Measurements from ENCODE around the gene DEPDC1. TPM values are rescaled to one million over a fixed set of nuclear protein-coding genes. Genes with fewer than 3 reads are reported as not detected.

DEPDC1 gene
- polyA plus RNA-seq, 2 of the 4 experiments (the other 2 are of a cell fraction), result 18.2 to 33.6 TPM

- WGBS (ENCODE audit: missing lambda C conversion rate), result 88% methylated on average over 2 of the region's 2 CpGs
- H3K4me1 ChIP-seq, result no peaks in the 10 kb centered on the region
- CTCF ChIA-PET, result no interaction called here
- H3K4me3 ChIP-seq, result no peak overlapping the region
- FAIRE-seq, result no peak
- no peak for DNase-seq (ENCODE audit: low read depth in 1 of 2, low spot score in 1 of 2)
- H3K9me3 ChIP-seq, result no peaks in the 10 kb centered on the region
- TF ChIP-seq CHD4 (IDR thresholded peaks at IDR 0.05; ENCODE audit: borderline replicate concordance), result no peak
- no peak for TF ChIP-seq ELK1 (IDR thresholded peaks at IDR 0.05; ENCODE audit: low read depth, low read length)
- no peak for TF ChIP-seq JUNB (IDR thresholded peaks at IDR 0.05)
- TF ChIP-seq HOXA7 (CRISPR knock-in tag; IDR thresholded peaks at IDR 0.05), result no peak
- no peak for TF ChIP-seq PHF8 (IDR thresholded peaks at IDR 0.05; ENCODE audit: borderline replicate concordance, low read depth)
- TF ChIP-seq GATA3 (IDR thresholded peaks at IDR 0.05; ENCODE audit: borderline replicate concordance), result no peak
- TF ChIP-seq CTCF (IDR thresholded peaks at IDR 0.05), result no peak
- TF ChIP-seq RAD21 (conservative IDR thresholded peaks at IDR 0.05 in 1 of 2, IDR thresholded peaks at IDR 0.05 in 1 of 2), result no peak
- TF ChIP-seq, protein P1, sequence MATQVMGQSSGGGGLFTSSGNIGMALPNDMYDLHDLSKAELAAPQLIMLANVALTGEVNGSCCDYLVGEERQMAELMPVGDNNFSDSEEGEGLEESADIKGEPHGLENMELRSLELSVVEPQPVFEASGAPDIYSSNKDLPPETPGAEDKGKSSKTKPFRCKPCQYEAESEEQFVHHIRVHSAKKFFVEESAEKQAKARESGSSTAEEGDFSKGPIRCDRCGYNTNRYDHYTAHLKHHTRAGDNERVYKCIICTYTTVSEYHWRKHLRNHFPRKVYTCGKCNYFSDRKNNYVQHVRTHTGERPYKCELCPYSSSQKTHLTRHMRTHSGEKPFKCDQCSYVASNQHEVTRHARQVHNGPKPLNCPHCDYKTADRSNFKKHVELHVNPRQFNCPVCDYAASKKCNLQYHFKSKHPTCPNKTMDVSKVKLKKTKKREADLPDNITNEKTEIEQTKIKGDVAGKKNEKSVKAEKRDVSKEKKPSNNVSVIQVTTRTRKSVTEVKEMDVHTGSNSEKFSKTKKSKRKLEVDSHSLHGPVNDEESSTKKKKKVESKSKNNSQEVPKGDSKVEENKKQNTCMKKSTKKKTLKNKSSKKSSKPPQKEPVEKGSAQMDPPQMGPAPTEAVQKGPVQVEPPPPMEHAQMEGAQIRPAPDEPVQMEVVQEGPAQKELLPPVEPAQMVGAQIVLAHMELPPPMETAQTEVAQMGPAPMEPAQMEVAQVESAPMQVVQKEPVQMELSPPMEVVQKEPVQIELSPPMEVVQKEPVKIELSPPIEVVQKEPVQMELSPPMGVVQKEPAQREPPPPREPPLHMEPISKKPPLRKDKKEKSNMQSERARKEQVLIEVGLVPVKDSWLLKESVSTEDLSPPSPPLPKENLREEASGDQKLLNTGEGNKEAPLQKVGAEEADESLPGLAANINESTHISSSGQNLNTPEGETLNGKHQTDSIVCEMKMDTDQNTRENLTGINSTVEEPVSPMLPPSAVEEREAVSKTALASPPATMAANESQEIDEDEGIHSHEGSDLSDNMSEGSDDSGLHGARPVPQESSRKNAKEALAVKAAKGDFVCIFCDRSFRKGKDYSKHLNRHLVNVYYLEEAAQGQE (IDR thresholded peaks at IDR 0.05), result no peak
- TF ChIP-seq TP53 (CRISPR knock-in tag; IDR thresholded peaks at IDR 0.05), result no peak
- TF ChIP-seq EHF (CRISPR knock-in tag; IDR thresholded peaks at IDR 0.05), result no peak
- TF ChIP-seq RARB (CRISPR knock-in tag; IDR thresholded peaks at IDR 0.05), result no peak
- no peak for TF ChIP-seq MAFK (IDR thresholded peaks at IDR 0.05; ENCODE audit: partially characterized antibody)
- no peak for TF ChIP-seq RCOR1 (IDR thresholded peaks at IDR 0.05; ENCODE audit: low read depth, low read length)
- no peak for TF ChIP-seq ZNF302 (CRISPR knock-in tag; IDR thresholded peaks at IDR 0.05)
- TF ChIP-seq ZFP36 (IDR thresholded peaks at IDR 0.05; ENCODE audit: borderline replicate concordance, partially characterized antibody), result no peak
- no peak for TF ChIP-seq ZC3H11A (IDR thresholded peaks at IDR 0.05)
- no peak for TF ChIP-seq POLR2AphosphoS2 (conservative IDR thresholded peaks at IDR 0.05; ENCODE audit: low read length)
- TF ChIP-seq FOXS1 (CRISPR knock-in tag; IDR thresholded peaks at IDR 0.05), result no peak
- H3K27ac ChIP-seq, result no peak overlapping the region
- no peak for ATAC-seq
- POLR2A ChIA-PET, result no interaction called here
- H3K4me2 ChIP-seq, result no peak overlapping the region
Measured at GRCh38 chr1:68426594-68426993, 70.3 kb downstream of the DEPDC1 start.

Small RNA genes within 50 kb of the gene (small RNA-seq; reads per million reads assigned to genes)
- 0 reads per million in 6 experiments for gene TXNP2

Other genes with a start within 250 kb of the DEPDC1 start
- gene RPE65, start 47.1 kb downstream of the DEPDC1 start, polyA plus RNA-seq (2011; rRNA removed), result not detected in 2 replicates
- gene RPE65, start 47.1 kb downstream of the DEPDC1 start, polyA plus RNA-seq (2017; fragmentation: RNase III; extraction: RNeasy Plus Mini Kit Qiagen cat#74134 plus additional on column Dnase treatment), result not detected in 3 replicates

Measured in A549 (cell line).